NOMO-1 treated with dmso at 0.1 percent for 144 hours (cell line): ENCODE results near the gene FRMPD4.

Experiments
- DNase-seq: peaks from one replicate; lab custom pipeline; 2025; ENCODE audit not compliant: unreplicated experiment; lab: John Stamatoyannopoulos, UW

The FRMPD4 gene

DNA sequence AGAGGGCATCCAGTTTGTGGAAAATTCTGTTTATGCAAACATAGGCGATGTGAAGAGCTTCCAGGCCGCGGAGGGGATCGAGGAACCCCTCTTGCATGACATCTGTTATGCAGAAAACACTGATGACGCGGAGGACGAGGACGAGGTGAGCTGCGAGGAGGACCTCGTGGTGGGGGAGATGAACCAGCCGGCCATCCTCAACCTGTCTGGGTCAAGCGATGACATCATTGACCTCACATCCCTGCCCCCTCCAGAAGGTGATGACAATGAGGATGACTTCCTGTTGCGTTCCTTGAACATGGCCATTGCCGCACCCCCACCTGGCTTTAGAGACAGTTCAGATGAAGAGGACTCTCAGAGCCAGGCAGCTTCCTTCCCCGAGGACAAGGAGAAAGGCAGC is 578.3 kb downstream of the FRMPD4 start:
- DNase-seq: no peak

GRCh38 chrX:12719837-12720236 is 581.6 kb downstream of the FRMPD4 start:
- no peak for DNase-seq

GRCh38 chrX:12721042-12721441 is 582.8 kb downstream of the FRMPD4 start:
- no peak for DNase-seq

- DNase-seq: no peak
Measured at GRCh38 chrX:12722314-12722713, 584.0 kb downstream of the FRMPD4 start.

DNA sequence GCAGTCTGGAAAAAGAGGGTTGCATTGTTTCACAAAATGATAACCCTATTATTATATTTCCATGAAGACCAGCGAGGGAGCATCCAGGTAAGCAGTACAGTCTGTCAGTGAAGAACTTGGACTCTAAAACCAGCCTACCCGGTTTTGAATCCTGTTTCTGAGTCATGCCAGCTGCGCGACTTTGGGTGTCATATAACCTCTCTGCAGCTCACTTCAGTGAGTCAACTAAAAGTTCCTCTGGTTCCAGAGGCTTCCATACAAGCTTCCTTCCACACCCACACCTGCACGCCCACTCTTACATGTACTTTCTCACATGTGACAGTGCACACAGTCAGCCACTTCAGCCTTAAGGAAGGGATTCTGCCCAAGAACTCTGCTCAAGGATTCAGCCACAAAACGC is 603.1 kb downstream of the FRMPD4 start:
- DNase-seq: no peak

GRCh38 chrX:12747433-12747832 is 609.2 kb downstream of the FRMPD4 start:
- DNase-seq: no peak

DNA sequence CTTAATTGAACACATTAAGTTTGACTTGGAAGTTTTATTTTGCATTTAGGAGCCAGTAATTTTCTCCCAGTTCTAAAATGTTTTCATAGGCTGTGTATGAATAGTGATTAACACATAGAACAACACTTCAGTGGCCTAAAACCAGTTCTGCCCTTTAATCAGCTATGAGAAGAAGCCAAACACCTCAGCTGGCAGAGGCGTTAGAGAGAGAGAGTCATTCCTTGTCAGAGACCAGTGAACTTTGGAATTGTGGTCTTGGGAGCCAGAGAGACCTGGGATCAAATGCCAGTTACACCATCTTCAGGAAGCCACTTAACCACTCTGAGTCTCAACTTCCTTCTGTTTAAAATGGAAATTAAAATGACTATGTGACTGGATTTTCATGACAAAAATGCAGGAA is 613.6 kb downstream of the FRMPD4 start:
- no peak for DNase-seq

- DNase-seq: no peak
Measured at GRCh38 chrX:12753366-12753765, 615.1 kb downstream of the FRMPD4 start.

GRCh38 chrX:12758291-12758690 is 620.0 kb downstream of the FRMPD4 start:
- no peak for DNase-seq

DNA sequence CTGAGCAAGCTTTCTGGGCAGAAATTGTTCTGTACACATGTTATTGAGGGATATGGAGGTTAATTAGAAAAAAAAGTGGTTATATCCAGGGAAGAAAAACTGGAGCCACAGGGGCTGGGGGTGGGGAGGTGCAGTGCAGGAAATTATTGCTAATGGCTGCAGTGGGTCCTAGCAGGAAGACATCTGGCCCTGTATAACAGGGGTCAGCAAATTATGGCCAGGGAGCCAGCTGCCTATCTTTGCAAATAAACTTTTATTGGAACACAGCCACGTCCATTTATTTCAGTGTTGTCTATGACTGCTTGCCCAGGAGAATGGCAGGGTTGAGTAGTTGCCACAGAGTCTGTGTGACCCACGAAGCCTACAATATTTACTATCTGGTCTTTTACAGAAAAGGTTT is 629.6 kb downstream of the FRMPD4 start:
- no peak for DNase-seq

- DNase-seq: no peak
Measured at GRCh38 chrX:12768491-12768890, 630.2 kb downstream of the FRMPD4 start.

GRCh38 chrX:12770440-12770839 is 632.2 kb downstream of the FRMPD4 start:
- DNase-seq: peak; percentile 11

DNA sequence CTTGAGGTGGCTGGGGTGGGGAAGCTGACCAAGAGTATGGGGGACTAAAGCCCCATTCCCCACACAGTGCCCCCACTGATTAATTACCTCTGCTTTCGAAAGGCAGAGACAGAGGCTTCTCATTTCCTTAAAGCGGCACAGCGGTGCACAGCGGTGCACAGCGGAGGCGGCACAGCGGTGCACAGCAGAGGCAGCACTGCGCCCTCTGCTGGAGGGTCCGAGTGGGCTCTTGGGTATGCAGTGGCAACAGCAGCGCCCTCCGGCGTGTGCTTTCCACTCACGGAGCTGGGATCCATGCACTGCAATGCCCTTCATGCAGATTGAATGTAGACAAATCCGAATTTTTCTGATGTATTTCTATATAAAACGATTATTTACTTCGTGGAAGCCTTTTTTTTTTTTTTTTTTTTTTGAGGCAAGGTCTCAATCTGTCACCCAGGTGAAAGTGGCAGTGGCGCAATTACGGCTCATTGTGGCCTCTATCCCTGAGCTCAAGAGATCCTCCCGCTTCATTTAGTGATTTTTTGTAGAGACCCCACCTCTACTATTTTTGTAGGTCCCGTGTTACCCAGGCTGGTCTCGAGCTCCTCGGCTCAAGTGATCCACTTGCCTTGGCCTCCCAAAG is 633.3 kb downstream of the FRMPD4 start:
- DNase-seq: peak; percentile 24
